ENCODE data around the gene PTPRU.

The PTPRU gene

GRCh38 chr1:29267321-29268070 is 31.2 kb downstream of the PTPRU start:
- TF ChIP-seq OSR1 (CRISPR knock-in tag; IDR thresholded peaks at IDR 0.05) = no peak
- TF ChIP-seq ISL1 (CRISPR knock-in tag; IDR thresholded peaks at IDR 0.05) = no peak
- TF ChIP-seq ZNF565 (CRISPR knock-in tag; conservative IDR thresholded peaks at IDR 0.05; ENCODE audit: low read depth) = no peak
- no peak for TF ChIP-seq ZC3H10 (CRISPR knock-in tag; IDR thresholded peaks at IDR 0.05)
- no peak for TF ChIP-seq ARNTL (CRISPR knock-in tag; IDR thresholded peaks at IDR 0.05; ENCODE audit: borderline replicate concordance, low read depth)
- TF ChIP-seq ZNF8 (CRISPR knock-in tag; IDR thresholded peaks at IDR 0.05) = no peak
- no peak for TF ChIP-seq TSHZ2 (CRISPR knock-in tag; IDR thresholded peaks at IDR 0.05)
- TF ChIP-seq ESRRG (CRISPR knock-in tag; IDR thresholded peaks at IDR 0.05) = no peak
- ATAC-seq = no peak

- ATAC-seq = no peak
- no peak for TF ChIP-seq ZNF8 (CRISPR knock-in tag; IDR thresholded peaks at IDR 0.05)
- TF ChIP-seq ESRRG (CRISPR knock-in tag; IDR thresholded peaks at IDR 0.05) = no peak
- TF ChIP-seq ZC3H10 (CRISPR knock-in tag; IDR thresholded peaks at IDR 0.05) = no peak
- no peak for TF ChIP-seq PPARA (CRISPR knock-in tag; IDR thresholded peaks at IDR 0.05; ENCODE audit: borderline replicate concordance)
- TF ChIP-seq BACH2 (CRISPR knock-in tag; IDR thresholded peaks at IDR 0.05; ENCODE audit: borderline replicate concordance) = no peak
- no peak for TF ChIP-seq TOX (CRISPR knock-in tag; IDR thresholded peaks at IDR 0.05; ENCODE audit: borderline replicate concordance)
- no peak for TF ChIP-seq ZFP30 (CRISPR knock-in tag; IDR thresholded peaks at IDR 0.05)
- TF ChIP-seq CREB5 (CRISPR knock-in tag; IDR thresholded peaks at IDR 0.05; ENCODE audit: low read depth) = no peak
- TF ChIP-seq ZFP3 (CRISPR knock-in tag; IDR thresholded peaks at IDR 0.05) = no peak
- no peak for TF ChIP-seq PATZ1 (CRISPR knock-in tag; IDR thresholded peaks at IDR 0.05; ENCODE audit: borderline replicate concordance)
- no peak for TF ChIP-seq GLIS3 (CRISPR knock-in tag; IDR thresholded peaks at IDR 0.05)
- no peak for TF ChIP-seq POU6F1 (CRISPR knock-in tag; IDR thresholded peaks at IDR 0.05; ENCODE audit: borderline replicate concordance, low read depth)
- no peak for TF ChIP-seq SNAI2 (CRISPR knock-in tag; IDR thresholded peaks at IDR 0.05)
- no peak for TF ChIP-seq ZNF565 (CRISPR knock-in tag; conservative IDR thresholded peaks at IDR 0.05; ENCODE audit: low read depth)
- TF ChIP-seq TCF4 (CRISPR knock-in tag; IDR thresholded peaks at IDR 0.05; ENCODE audit: borderline replicate concordance) = no peak
Observed at GRCh38 chr1:29269382-29269781, 33.1 kb downstream of the PTPRU start.

- TF ChIP-seq BACH2 (CRISPR knock-in tag; IDR thresholded peaks at IDR 0.05; ENCODE audit: borderline replicate concordance) = no peak
- no peak for TF ChIP-seq ESRRG (CRISPR knock-in tag; IDR thresholded peaks at IDR 0.05)
- no peak for TF ChIP-seq PATZ1 (CRISPR knock-in tag; IDR thresholded peaks at IDR 0.05; ENCODE audit: borderline replicate concordance)
- TF ChIP-seq ZNF565 (CRISPR knock-in tag; conservative IDR thresholded peaks at IDR 0.05; ENCODE audit: low read depth) = no peak
- TF ChIP-seq SNAI2 (CRISPR knock-in tag; IDR thresholded peaks at IDR 0.05) = no peak
- no peak for TF ChIP-seq CREB5 (CRISPR knock-in tag; IDR thresholded peaks at IDR 0.05; ENCODE audit: low read depth)
- TF ChIP-seq CSDC2 (CRISPR knock-in tag; IDR thresholded peaks at IDR 0.05) = no peak
- no peak for TF ChIP-seq PPARA (CRISPR knock-in tag; IDR thresholded peaks at IDR 0.05; ENCODE audit: borderline replicate concordance)
- no peak for TF ChIP-seq RARB (CRISPR knock-in tag; IDR thresholded peaks at IDR 0.05)
- TF ChIP-seq CSRNP3 (CRISPR knock-in tag; IDR thresholded peaks at IDR 0.05) = no peak
Observed at GRCh38 chr1:29270929-29271521, 34.7 kb downstream of the PTPRU start.

More at GRCh38 chr1:29270929-29271521, 34.7 kb downstream of the PTPRU start:
- ATAC-seq = no peak

All from SK-N-SH treated with all-trans-retinoic acid at 6 μM for 48 hours (cell line).